Keratinocyte (primary cell): ENCODE data around the gene MAP1LC3B2. TPM values are rescaled to one million over a fixed set of nuclear protein-coding genes. Genes with fewer than 3 reads are reported as not detected.

Experiments used
- DNase-seq: peaks from one replicate; pipeline ENCODE4 v3.0.0-alpha.2; 2011; ENCODE audit warnings: low read depth, missing footprints, low spot score
- FAIRE-seq: peaks from 2 replicates; lab custom pipeline; 2011; peaks lifted over from hg19 to GRCh38; lab: Jason Lieb, UNC
- H2AFZ ChIP-seq: 2 replicates; pipeline ENCODE4 v1.6.0; 2012; ENCODE audit warnings: low read length, control low read depth, inconsistent platforms; ENCODE audit not compliant: control insufficient read depth
- H3K27ac ChIP-seq: 2 replicates; pipeline ENCODE4 v1.5.1; 2011; ENCODE audit warnings: low read length; ENCODE audit not compliant: control insufficient read depth, insufficient read depth
- H3K27me3 ChIP-seq: 3 replicates; pipeline ENCODE4 v1.6.0; 2011; ENCODE audit warnings: low read length; ENCODE audit not compliant: control insufficient read depth, insufficient read depth; ENCODE audit errors: extremely low read depth
- H3K36me3 ChIP-seq, 2 experiments: 2 replicates in 1 of 2; 3 replicates in 1 of 2; pipeline ENCODE4 v1.5.1; 2011; ENCODE audit warnings: low read length in 2 of 2, mild to moderate bottlenecking in 1 of 2; ENCODE audit not compliant: control insufficient read depth in 2 of 2, insufficient read depth in 2 of 2; ENCODE audit errors: extremely low read depth in 1 of 2
- H3K4me1 ChIP-seq: 3 replicates; pipeline ENCODE4 v1.5.1; 2011; ENCODE audit warnings: low read length; ENCODE audit not compliant: control insufficient read depth, insufficient read depth; ENCODE audit errors: extremely low read depth
- H3K4me2 ChIP-seq: 3 replicates; pipeline ENCODE4 v1.6.0; 2011; ENCODE audit warnings: low read depth, low read length; ENCODE audit not compliant: control insufficient read depth, insufficient read depth; ENCODE audit errors: extremely low read depth
- H3K4me3 ChIP-seq, 3 experiments: fragments of 200-600 bp in 1 of 3; sonication (generic) in 1 of 3; 2 replicates in 2 of 3; 3 replicates in 1 of 3; pipeline ENCODE4 v1.5.1; 2011 to 2016; ENCODE audit warnings: low read length in 3 of 3, mild to moderate bottlenecking in 3 of 3, control low read depth in 2 of 3, inconsistent platforms in 1 of 3, low read depth in 1 of 3, mixed read lengths in 1 of 3, mixed run types in 1 of 3, moderate library complexity in 1 of 3; ENCODE audit not compliant: control insufficient read depth in 2 of 3, insufficient read depth in 2 of 3; ENCODE audit errors: extremely low read depth in 1 of 3
- H3K79me2 ChIP-seq: 2 replicates; pipeline ENCODE4 v1.6.0; 2012; ENCODE audit warnings: low read length; ENCODE audit not compliant: control insufficient read depth, insufficient read depth
- H3K9ac ChIP-seq: 3 replicates; pipeline ENCODE4 v1.6.0; 2011; ENCODE audit warnings: low read length; ENCODE audit not compliant: control insufficient read depth, insufficient read depth; ENCODE audit errors: extremely low read depth
- H3K9me1 ChIP-seq: 3 replicates; pipeline ENCODE4 v1.6.0; 2011; ENCODE audit warnings: low read length; ENCODE audit not compliant: control insufficient read depth, insufficient read depth; ENCODE audit errors: extremely low read depth
- H3K9me3 ChIP-seq: 2 replicates; pipeline ENCODE4 v1.5.1; 2012; ENCODE audit warnings: low read depth, low read length; ENCODE audit not compliant: control insufficient read depth
- H4K20me1 ChIP-seq: 3 replicates; pipeline ENCODE4 v1.6.0; 2011; ENCODE audit warnings: low read length; ENCODE audit not compliant: control insufficient read depth, insufficient read depth; ENCODE audit errors: extremely low read depth
- CTCF ChIP-seq, 3 experiments: IDR thresholded peaks in 1 of 3; conservative IDR thresholded peaks in 1 of 3; optimal IDR thresholded peaks in 1 of 3; 2 replicates in 2 of 3; 3 replicates in 1 of 3; pipeline versions ENCODE3 to v1.5.1; 2011; ENCODE audit warnings: low read length in 3 of 3, mild to moderate bottlenecking in 3 of 3, moderate library complexity in 2 of 3, control low read depth in 1 of 3, inconsistent platforms in 1 of 3; ENCODE audit not compliant: insufficient read depth in 2 of 3; ENCODE audit errors: extremely low read depth in 1 of 3
- EZH2 ChIP-seq: IDR thresholded peaks from one replicate; pipeline ENCODE4 v1.6.1; 2012; ENCODE audit warnings: inconsistent platforms, mild to moderate bottlenecking, low read length, moderate library complexity
- dilution Hi-C: fragments of 300-500 bp; cut with MboI; formaldehyde crosslinking; loops from one replicate; pipeline ENCODE4 v1.7.0; 2020; ENCODE audit warnings: low sequenced_read_pairs; ENCODE audit not compliant: extremely low pct_ligation_motif_present
- polyA plus RNA-seq, 5 experiments: library from polyadenylated mRNA; depleted of rRNA in 3 of 5; stranded (reverse) in 3 of 5; stranded (forward) in 1 of 5; unstranded in 1 of 5; fragments of >200 nt; gene quantifications; 1 replicate in 1 of 5; 2 replicates in 3 of 5; 3 replicates in 1 of 5; pipeline versions ENCODE4 v1.2.1 to v1.2.3, GENCODE V29; 2011 to 2012; ENCODE audit warnings: missing spikeins in 2 of 5, low read depth in 1 of 5, low replicate concordance in 1 of 5

The MAP1LC3B2 gene
- polyA plus RNA-seq, 1 donor (not counting 4 experiments of a cell fraction or from before 2014, with no cell fraction given): 6.0 TPM

- Histone ChIP-seq H3K9ac (no peak overlapping the region), H3K36me3 (no peaks in the 10 kb centered on the region), H3K27me3 (no peaks in the 10 kb centered on the region), H2AFZ (no peak overlapping the region), H3K27ac (no peak overlapping the region), H3K4me2 (no peak overlapping the region), H3K4me1 (peaks cover 9% of the 10 kb centered on the region), H4K20me1 (no peaks in the 10 kb centered on the region), H3K9me1 (no peaks in the 10 kb centered on the region), H3K79me2 (no peaks in the 10 kb centered on the region), H3K9me3 (no peaks in the 10 kb centered on the region), H3K4me3 (no peak overlapping the region)
- TF ChIP-seq CTCF (optimal IDR thresholded peaks at IDR 0.05 in 1 of 3, IDR thresholded peaks at IDR 0.05 in 1 of 3, conservative IDR thresholded peaks at IDR 0.05 in 1 of 3; ENCODE audit: extremely low read depth in 1 of 3, insufficient read depth in 2 of 3, low read length in 3 of 3) (no peak), EZH2 (no peak)
- dilution Hi-C loops: no loop called here
- no peak for FAIRE-seq
- no peak for DNase-seq
Measured at GRCh38 chr12:116549993-116550392, 9.2 kb upstream of the MAP1LC3B2 start.

GRCh38 chr12:116551151-116551550 is 8.0 kb upstream of the MAP1LC3B2 start:
- no peak overlapping the region for H3K9ac ChIP-seq
- H3K4me2 ChIP-seq: no peak overlapping the region
- H3K79me2 ChIP-seq: no peaks in the 10 kb centered on the region
- no peaks in the 10 kb centered on the region for H3K36me3 ChIP-seq
- FAIRE-seq: no peak
- TF ChIP-seq CTCF (optimal IDR thresholded peaks at IDR 0.05 in 1 of 3, IDR thresholded peaks at IDR 0.05 in 1 of 3, conservative IDR thresholded peaks at IDR 0.05 in 1 of 3; ENCODE audit: extremely low read depth in 1 of 3, insufficient read depth in 2 of 3, low read length in 3 of 3) (no peak), EZH2 (no peak)
- H3K27me3 ChIP-seq: no peaks in the 10 kb centered on the region
- DNase-seq: no peak
- no peaks in the 10 kb centered on the region for H3K9me1 ChIP-seq
- H4K20me1 ChIP-seq: no peaks in the 10 kb centered on the region
- H3K4me3 ChIP-seq: no peak overlapping the region
- no peak overlapping the region for H2AFZ ChIP-seq
- dilution Hi-C loops: no loop called here
- H3K9me3 ChIP-seq: no peaks in the 10 kb centered on the region
- H3K27ac ChIP-seq: no peak overlapping the region
- peaks cover 5% of the 10 kb centered on the region for H3K4me1 ChIP-seq
